ENCODE measurements around the gene MCUR1. TPM values are rescaled to one million over a fixed set of nuclear protein-coding genes. Genes with fewer than 3 reads are reported as not detected.

Gene MCUR1
- total and polyA plus RNA-seq, 4 donors, result 8.0 to 42.1 (median 20.6) TPM

GRCh38 chr6:13759025-13759424, 55.3 kb downstream of the MCUR1 start:
- WGBS, 2 donors, result 97 to 98% methylated on average over 6 of the region's 6 CpGs

GRCh38 chr6:13754644-13755043, 59.7 kb downstream of the MCUR1 start:
- 90 to 97% methylated on average over 2 of the region's 2 CpGs for WGBS, 2 donors
- Histone ChIP-seq H3K27me3 (ENCODE audit: control insufficient read depth in 3 of 3, insufficient read depth in 3 of 3, low read length in 2 of 3) (no peaks in the 10 kb centered on the region), H3K4me3 (no peak overlapping the region), H3K27ac (ENCODE audit: low read depth in 1 of 2, low read length in 1 of 2) (no peak overlapping the region), H3K4me1 (ENCODE audit: control insufficient read depth in 5 of 5, insufficient read depth in 5 of 5, low read length in 5 of 5) (no peaks in the 10 kb centered on the region), H3K9ac (ENCODE audit: insufficient read depth in 1 of 2, low read length in 2 of 2) (no peak overlapping the region), H3K36me3 (ENCODE audit: control insufficient read depth in 4 of 4, insufficient read depth in 4 of 4, low read length in 4 of 4) (no peaks in the 10 kb centered on the region), H3K9me3 (ENCODE audit: control insufficient read depth in 4 of 4, insufficient read depth in 3 of 4, low read length in 3 of 4) (no peaks in the 10 kb centered on the region)
- DNase-seq (no peak), ATAC-seq (ENCODE audit: insufficient read depth, low FRiP score) (no peak)
- no peak for TF ChIP-seq CTCF (IDR thresholded peaks at IDR 0.05; ENCODE audit: control extremely low read depth, extremely low read depth)

More at GRCh38 chr6:13759025-13759424, 55.3 kb downstream of the MCUR1 start:
- H3K4me1 ChIP-seq (ENCODE audit: control insufficient read depth in 5 of 5, insufficient read depth in 5 of 5, low read length in 5 of 5), result peaks cover 0 to 15% (median 4%) of the 10 kb centered on the region in 5 donors
- H3K36me3 ChIP-seq (ENCODE audit: control insufficient read depth in 4 of 4, insufficient read depth in 4 of 4, low read length in 4 of 4), result no peaks in the 10 kb centered on the region
- no peak for ATAC-seq (ENCODE audit: insufficient read depth, low FRiP score)
- H3K9ac ChIP-seq (ENCODE audit: insufficient read depth in 1 of 2, low read length in 2 of 2), result no peak overlapping the region
- no peak for DNase-seq
- H3K4me3 ChIP-seq, result no peak overlapping the region
- no peak for TF ChIP-seq CTCF (IDR thresholded peaks at IDR 0.05; ENCODE audit: control extremely low read depth, extremely low read depth)
- H3K9me3 ChIP-seq (ENCODE audit: control insufficient read depth in 4 of 4, insufficient read depth in 3 of 4, low read length in 3 of 4), result no peaks in the 10 kb centered on the region
- H3K27ac ChIP-seq (ENCODE audit: low read depth in 1 of 2, low read length in 1 of 2), result no peak overlapping the region
- H3K27me3 ChIP-seq (ENCODE audit: control insufficient read depth in 3 of 3, insufficient read depth in 3 of 3, low read length in 2 of 3), result no peaks in the 10 kb centered on the region

GRCh38 chr6:13743736-13744127, 70.6 kb downstream of the MCUR1 start:
- DNase-seq (no peak), ATAC-seq (ENCODE audit: insufficient read depth, low FRiP score) (no peak)
- 96 to 97% methylated on average over 7 of the region's 7 CpGs for WGBS, 2 donors
- H3K36me3 ChIP-seq (ENCODE audit: control insufficient read depth in 4 of 4, insufficient read depth in 4 of 4, low read length in 4 of 4), result no peaks in the 10 kb centered on the region
- H3K9ac ChIP-seq (ENCODE audit: insufficient read depth in 1 of 2, low read length in 2 of 2), result no peak overlapping the region
- H3K27me3 ChIP-seq (ENCODE audit: control insufficient read depth in 3 of 3, insufficient read depth in 3 of 3, low read length in 2 of 3), result no peaks in the 10 kb centered on the region
- H3K27ac ChIP-seq (ENCODE audit: low read depth in 1 of 2, low read length in 1 of 2), result no peak overlapping the region
- no peak for TF ChIP-seq CTCF (IDR thresholded peaks at IDR 0.05; ENCODE audit: control extremely low read depth, extremely low read depth)
- H3K9me3 ChIP-seq (ENCODE audit: control insufficient read depth in 4 of 4, insufficient read depth in 3 of 4, low read length in 3 of 4), result peaks cover 0 to 3% (median 1%) of the 10 kb centered on the region in 4 donors
- H3K4me1 ChIP-seq (ENCODE audit: control insufficient read depth in 5 of 5, insufficient read depth in 5 of 5, low read length in 5 of 5), result peaks cover 0 to 1% (median 0%) of the 10 kb centered on the region in 5 donors
- no peak overlapping the region for H3K4me3 ChIP-seq

Measured in lung (tissue), 12 donors.